ENCODE results near the gene TXNL1. TPM values are rescaled to one million over a fixed set of nuclear protein-coding genes. Genes with fewer than 3 reads are reported as not detected.

TXNL1 gene
- total and polyA plus RNA-seq, 4 donors = 49.8 to 76.7 (median 56.0) TPM

DNA sequence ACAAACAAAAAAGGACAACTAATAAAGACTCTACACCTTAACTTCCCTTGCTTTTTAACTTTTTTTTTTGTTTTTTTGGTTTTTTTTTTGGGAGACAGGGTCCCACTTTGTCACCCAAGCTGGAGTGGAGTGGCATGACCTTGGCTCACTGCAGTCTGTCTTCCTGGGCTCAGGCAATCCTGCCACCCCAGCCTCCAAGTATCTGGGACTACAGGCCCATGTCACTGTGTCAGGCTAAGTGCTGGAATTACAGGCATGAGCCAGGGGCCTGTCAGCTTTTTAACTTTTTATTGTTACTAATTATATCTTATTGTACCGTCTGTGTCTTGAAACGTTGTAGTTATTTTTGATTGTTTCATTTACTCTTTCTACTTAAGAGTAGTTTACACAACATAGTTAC, 38.2 kb upstream of the TXNL1 start:
- peaks cover 0 to 5% (median 0%) of the 10 kb centered on the region in 5 donors for H3K4me1 ChIP-seq (ENCODE audit: control insufficient read depth in 5 of 5, insufficient read depth in 5 of 5, low read length in 5 of 5)
- peaks cover 0 to 7% (median 4%) of the 10 kb centered on the region in 4 donors for H3K36me3 ChIP-seq (ENCODE audit: control insufficient read depth in 4 of 4, insufficient read depth in 4 of 4, low read length in 4 of 4)
- H3K9ac ChIP-seq (ENCODE audit: insufficient read depth in 1 of 2, low read length in 2 of 2) = no peak overlapping the region
- H3K27ac ChIP-seq (ENCODE audit: low read depth in 1 of 2, low read length in 1 of 2) = no peak overlapping the region
- H3K9me3 ChIP-seq (ENCODE audit: control insufficient read depth in 4 of 4, insufficient read depth in 3 of 4, low read length in 3 of 4) = no peaks in the 10 kb centered on the region
- no peaks in the 10 kb centered on the region for H3K27me3 ChIP-seq (ENCODE audit: control insufficient read depth in 3 of 3, insufficient read depth in 3 of 3, low read length in 2 of 3)
- ATAC-seq (ENCODE audit: insufficient read depth, low FRiP score) = no peak
- H3K4me3 ChIP-seq = no peak overlapping the region
- WGBS, 2 donors = 79% methylated on average over 2 of the region's 2 CpGs
- no peak for DNase-seq
- TF ChIP-seq, protein P1, sequence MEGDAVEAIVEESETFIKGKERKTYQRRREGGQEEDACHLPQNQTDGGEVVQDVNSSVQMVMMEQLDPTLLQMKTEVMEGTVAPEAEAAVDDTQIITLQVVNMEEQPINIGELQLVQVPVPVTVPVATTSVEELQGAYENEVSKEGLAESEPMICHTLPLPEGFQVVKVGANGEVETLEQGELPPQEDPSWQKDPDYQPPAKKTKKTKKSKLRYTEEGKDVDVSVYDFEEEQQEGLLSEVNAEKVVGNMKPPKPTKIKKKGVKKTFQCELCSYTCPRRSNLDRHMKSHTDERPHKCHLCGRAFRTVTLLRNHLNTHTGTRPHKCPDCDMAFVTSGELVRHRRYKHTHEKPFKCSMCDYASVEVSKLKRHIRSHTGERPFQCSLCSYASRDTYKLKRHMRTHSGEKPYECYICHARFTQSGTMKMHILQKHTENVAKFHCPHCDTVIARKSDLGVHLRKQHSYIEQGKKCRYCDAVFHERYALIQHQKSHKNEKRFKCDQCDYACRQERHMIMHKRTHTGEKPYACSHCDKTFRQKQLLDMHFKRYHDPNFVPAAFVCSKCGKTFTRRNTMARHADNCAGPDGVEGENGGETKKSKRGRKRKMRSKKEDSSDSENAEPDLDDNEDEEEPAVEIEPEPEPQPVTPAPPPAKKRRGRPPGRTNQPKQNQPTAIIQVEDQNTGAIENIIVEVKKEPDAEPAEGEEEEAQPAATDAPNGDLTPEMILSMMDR (IDR thresholded peaks at IDR 0.05; ENCODE audit: control extremely low read depth, extremely low read depth) = no peak

- H3K9ac ChIP-seq (ENCODE audit: insufficient read depth in 1 of 2, low read length in 2 of 2) = no peak overlapping the region
- WGBS, 2 donors = 81 to 82% methylated on average over 3 of the region's 3 CpGs
- H3K27ac ChIP-seq (ENCODE audit: low read depth in 1 of 2, low read length in 1 of 2) = no peak overlapping the region
- H3K4me1 ChIP-seq (ENCODE audit: control insufficient read depth in 5 of 5, insufficient read depth in 5 of 5, low read length in 5 of 5) = peaks cover 0 to 4% (median 0%) of the 10 kb centered on the region in 5 donors
- ATAC-seq (ENCODE audit: insufficient read depth, low FRiP score) (no peak), DNase-seq (peak in 1 of 3 donors; percentile 2)
- no peaks in the 10 kb centered on the region for H3K27me3 ChIP-seq (ENCODE audit: control insufficient read depth in 3 of 3, insufficient read depth in 3 of 3, low read length in 2 of 3)
- no peak overlapping the region for H3K4me3 ChIP-seq
- peaks cover 0 to 6% (median 3%) of the 10 kb centered on the region in 4 donors for H3K36me3 ChIP-seq (ENCODE audit: control insufficient read depth in 4 of 4, insufficient read depth in 4 of 4, low read length in 4 of 4)
- H3K9me3 ChIP-seq (ENCODE audit: control insufficient read depth in 4 of 4, insufficient read depth in 3 of 4, low read length in 3 of 4) = no peaks in the 10 kb centered on the region
- TF ChIP-seq, protein P1 (IDR thresholded peaks at IDR 0.05; ENCODE audit: control extremely low read depth, extremely low read depth) = no peak
Measured at GRCh38 chr18:56672981-56673380, 34.6 kb upstream of the TXNL1 start.

DNA sequence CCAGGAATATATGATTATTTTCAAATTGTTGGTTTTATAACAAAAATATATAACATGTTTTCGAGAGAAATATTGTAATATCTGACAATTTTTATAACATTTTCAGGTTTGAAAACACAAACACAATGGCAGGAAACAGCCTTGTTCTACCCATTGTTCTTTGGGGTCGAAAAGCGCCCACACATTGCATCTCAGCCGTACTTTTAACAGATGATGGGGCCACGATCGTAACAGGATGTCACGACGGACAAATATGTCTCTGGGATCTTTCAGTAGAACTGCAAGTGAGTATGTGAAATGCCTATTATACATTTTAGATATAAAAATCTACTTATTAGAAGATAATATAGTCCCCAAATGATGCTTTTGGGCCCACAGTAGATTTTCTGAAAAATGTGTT, 34.0 kb upstream of the TXNL1 start:
- no peak overlapping the region for H3K4me3 ChIP-seq
- H3K27ac ChIP-seq (ENCODE audit: low read depth in 1 of 2, low read length in 1 of 2) = no peak overlapping the region
- no peak overlapping the region for H3K9ac ChIP-seq (ENCODE audit: insufficient read depth in 1 of 2, low read length in 2 of 2)
- ATAC-seq (ENCODE audit: insufficient read depth, low FRiP score) (no peak), DNase-seq (peak in 1 of 3 donors; percentile 5)
- WGBS, 2 donors = 75 to 79% methylated on average over 8 of the region's 8 CpGs
- TF ChIP-seq, protein P1 (IDR thresholded peaks at IDR 0.05; ENCODE audit: control extremely low read depth, extremely low read depth) = no peak
- peaks cover 0 to 6% (median 3%) of the 10 kb centered on the region in 4 donors for H3K36me3 ChIP-seq (ENCODE audit: control insufficient read depth in 4 of 4, insufficient read depth in 4 of 4, low read length in 4 of 4)
- no peaks in the 10 kb centered on the region for H3K9me3 ChIP-seq (ENCODE audit: control insufficient read depth in 4 of 4, insufficient read depth in 3 of 4, low read length in 3 of 4)
- no peaks in the 10 kb centered on the region for H3K27me3 ChIP-seq (ENCODE audit: control insufficient read depth in 3 of 3, insufficient read depth in 3 of 3, low read length in 2 of 3)
- H3K4me1 ChIP-seq (ENCODE audit: control insufficient read depth in 5 of 5, insufficient read depth in 5 of 5, low read length in 5 of 5) = peaks cover 0 to 4% (median 0%) of the 10 kb centered on the region in 5 donors

DNA sequence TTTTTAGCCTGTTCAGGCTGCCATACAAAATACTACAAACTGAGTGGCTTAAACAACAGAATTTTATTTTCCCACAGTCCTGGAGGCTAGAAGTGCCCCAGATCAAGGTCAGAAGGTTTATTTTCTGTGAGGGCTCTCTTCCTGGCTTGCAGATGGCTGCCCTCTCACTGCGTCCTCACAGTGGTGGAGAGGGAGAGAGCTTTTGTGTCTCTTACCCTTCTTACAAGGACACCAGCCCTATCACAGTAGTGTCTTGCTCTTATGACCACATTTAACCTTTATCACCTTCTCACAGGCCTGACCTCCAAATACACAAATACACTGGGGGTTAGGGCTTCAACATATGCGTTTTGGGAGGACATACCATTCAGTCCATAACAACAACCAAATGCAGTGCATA, 24.5 kb upstream of the TXNL1 start:
- Histone ChIP-seq H3K9me3 (ENCODE audit: control insufficient read depth in 4 of 4, insufficient read depth in 3 of 4, low read length in 3 of 4) (no peaks in the 10 kb centered on the region), H3K4me1 (ENCODE audit: control insufficient read depth in 5 of 5, insufficient read depth in 5 of 5, low read length in 5 of 5) (peaks cover 0 to 7% (median 0%) of the 10 kb centered on the region in 5 donors), H3K9ac (ENCODE audit: insufficient read depth in 1 of 2, low read length in 2 of 2) (no peak overlapping the region), H3K4me3 (no peak overlapping the region), H3K27ac (ENCODE audit: low read depth in 1 of 2, low read length in 1 of 2) (no peak overlapping the region), H3K36me3 (ENCODE audit: control insufficient read depth in 4 of 4, insufficient read depth in 4 of 4, low read length in 4 of 4) (no peaks in the 10 kb centered on the region), H3K27me3 (ENCODE audit: control insufficient read depth in 3 of 3, insufficient read depth in 3 of 3, low read length in 2 of 3) (no peaks in the 10 kb centered on the region)
- 94 to 100% methylated on average over 2 of the region's 2 CpGs for WGBS, 2 donors
- no peak for DNase-seq
- TF ChIP-seq, protein P1 (IDR thresholded peaks at IDR 0.05; ENCODE audit: control extremely low read depth, extremely low read depth) = no peak
- no peak for ATAC-seq (ENCODE audit: insufficient read depth, low FRiP score)

All from lung (tissue), 12 donors.